GM12878 (cell line): ENCODE data around the gene TAPT1. TPM values are rescaled to one million over a fixed set of nuclear protein-coding genes. Genes with fewer than 3 reads are reported as not detected.

Source experiments
- ASH2L ChIP-seq: fragments of 300-600, 200-600 bp; sonication (generic); IDR thresholded peaks from 2 replicates; pipeline ENCODE4 v1.6.1; 2017; ENCODE audit warnings: low read depth, mild to moderate bottlenecking, borderline replicate concordance
- BHLHE40 ChIP-seq, 2 experiments: fragments of 450-650 bp in 1 of 2; IDR thresholded peaks; 2 replicates each; pipeline ENCODE4 v1.6.1; 2011 to 2017; ENCODE audit warnings: low read depth in 2 of 2, borderline replicate concordance in 1 of 2, improper control_type of control experiment in 1 of 2, low read length in 1 of 2, mild to moderate bottlenecking in 1 of 2
- CREB1 ChIP-seq: IDR thresholded peaks from 2 replicates; pipeline ENCODE4 v1.6.1; 2012; ENCODE audit warnings: low read depth, mild to moderate bottlenecking, inconsistent platforms
- CREM ChIP-seq: IDR thresholded peaks from 2 replicates; pipeline ENCODE4 v1.6.1; 2014; ENCODE audit warnings: antibody characterized with exemption, low read depth
- KDM1A ChIP-seq: fragments of 200-600 bp; sonication (generic); IDR thresholded peaks from 2 replicates; pipeline ENCODE4 v1.6.1; 2016; ENCODE audit warnings: borderline replicate concordance
- NFYB ChIP-seq: IDR thresholded peaks from 2 replicates; pipeline ENCODE4 v1.6.1; 2011; ENCODE audit warnings: low read depth, mild to moderate bottlenecking, low read length, improper control_type of control experiment, moderate library complexity; ENCODE audit not compliant: insufficient read depth
- NR2F1 ChIP-seq: fragments of 450-650 bp; conservative IDR thresholded peaks from 2 replicates; pipeline ENCODE4 v1.6.1; 2017; ENCODE audit warnings: mild to moderate bottlenecking
- POLR2A ChIP-seq: IDR thresholded peaks from 2 replicates; pipeline ENCODE4 v1.6.1; 2011; ENCODE audit warnings: low read depth, mild to moderate bottlenecking, low read length
- POLR2AphosphoS5 ChIP-seq: IDR thresholded peaks from 2 replicates; pipeline ENCODE4 v1.6.1; 2011; ENCODE audit warnings: mild to moderate bottlenecking, low read length, inconsistent platforms
- POU2F2 ChIP-seq: IDR thresholded peaks from 3 replicates; pipeline ENCODE4 v1.6.1; 2011; ENCODE audit warnings: low read depth, mild to moderate bottlenecking, low read length, borderline replicate concordance
- SIX5 ChIP-seq: IDR thresholded peaks from 2 replicates; pipeline ENCODE4 v1.6.1; 2011; ENCODE audit warnings: mild to moderate bottlenecking, low read depth, low read length, moderate library complexity; ENCODE audit not compliant: severe bottlenecking
- SMARCA5 ChIP-seq: fragments of 450-650 bp; IDR thresholded peaks from 2 replicates; pipeline ENCODE4 v1.6.1; 2017; ENCODE audit warnings: mild to moderate bottlenecking
- TAF1 ChIP-seq: IDR thresholded peaks from 2 replicates; pipeline ENCODE4 v1.6.1; 2011; ENCODE audit warnings: mild to moderate bottlenecking, low read depth, low read length, borderline replicate concordance
- TCF12 ChIP-seq: IDR thresholded peaks from 2 replicates; pipeline ENCODE4 v1.6.1; 2011; ENCODE audit warnings: low read depth, mild to moderate bottlenecking, low read length
- YY1 ChIP-seq: IDR thresholded peaks from 2 replicates; pipeline ENCODE4 v1.6.1; 2011; ENCODE audit warnings: low read depth, mild to moderate bottlenecking, low read length
- ZSCAN29 ChIP-seq: fragments of 450-650 bp; IDR thresholded peaks from 2 replicates; pipeline ENCODE4 v1.6.1; 2017; ENCODE audit warnings: mild to moderate bottlenecking, moderate library complexity
- polyA plus RNA-seq, 11 experiments: library from polyadenylated mRNA; depleted of rRNA in 4 of 11; unstranded in 6 of 11; stranded (reverse) in 5 of 11; fragments of >200 nt; fragmentation: Nextera tagmentation in 4 of 11; fragmentation: Illumina TruSeq in 1 of 11; extraction: Ambion mirVana in 4 of 11; extraction: Trizol in 1 of 11; gene quantifications; 1 replicate in 1 of 11; 2 replicates in 10 of 11; pipeline versions ENCODE4 v1.2.1 to v1.2.3, GENCODE V29; 2011 to 2016; ENCODE audit warnings: inconsistent platforms in 2 of 11, missing spikeins in 2 of 11, low read depth in 1 of 11
- total RNA-seq, 4 experiments: library from RNA; depleted of rRNA in 3 of 4; stranded (reverse); fragments of >200 nt in 3 of 4; fragmentation: Illumina TruSeq in 1 of 4; extraction: Trizol in 1 of 4; gene quantifications; 2 replicates each; pipeline versions ENCODE4 v1.2.1 to v1.2.3, GENCODE V29; 2013 to 2021
- TF ChIP-seq, protein P1 (sequence below): fragments of 450-650 bp; formaldehyde crosslinking; IDR thresholded peaks from 2 replicates; pipeline ENCODE4 v1.4.0; 2020; ENCODE audit warnings: mild to moderate bottlenecking, moderate library complexity
- TF ChIP-seq, protein P2 (sequence below), 3 experiments: IDR thresholded peaks in 2 of 3; conservative IDR thresholded peaks in 1 of 3; 2 replicates each; pipeline ENCODE4 v1.5.1; 2011; ENCODE audit warnings: low read depth in 3 of 3, low read length in 3 of 3, mild to moderate bottlenecking in 3 of 3, control low read depth in 2 of 3, moderate library complexity in 2 of 3, inconsistent platforms in 1 of 3, mixed read lengths in 1 of 3; ENCODE audit not compliant: control insufficient read depth in 2 of 3, insufficient read depth in 1 of 3; ENCODE audit errors: extremely low read depth in 1 of 3
- TF ChIP-seq, protein P3 (sequence below): IDR thresholded peaks from 2 replicates; pipeline ENCODE4 v1.6.1; 2012; ENCODE audit warnings: low read depth, low read length, improper control_type of control experiment

TAPT1 gene
- total and polyA plus RNA-seq, 10 of the 15 experiments (the other 5 are each of a cell fraction or from before 2014, with no cell fraction given) = 0.91 to 23.3 (median 9.5) TPM

DNA sequence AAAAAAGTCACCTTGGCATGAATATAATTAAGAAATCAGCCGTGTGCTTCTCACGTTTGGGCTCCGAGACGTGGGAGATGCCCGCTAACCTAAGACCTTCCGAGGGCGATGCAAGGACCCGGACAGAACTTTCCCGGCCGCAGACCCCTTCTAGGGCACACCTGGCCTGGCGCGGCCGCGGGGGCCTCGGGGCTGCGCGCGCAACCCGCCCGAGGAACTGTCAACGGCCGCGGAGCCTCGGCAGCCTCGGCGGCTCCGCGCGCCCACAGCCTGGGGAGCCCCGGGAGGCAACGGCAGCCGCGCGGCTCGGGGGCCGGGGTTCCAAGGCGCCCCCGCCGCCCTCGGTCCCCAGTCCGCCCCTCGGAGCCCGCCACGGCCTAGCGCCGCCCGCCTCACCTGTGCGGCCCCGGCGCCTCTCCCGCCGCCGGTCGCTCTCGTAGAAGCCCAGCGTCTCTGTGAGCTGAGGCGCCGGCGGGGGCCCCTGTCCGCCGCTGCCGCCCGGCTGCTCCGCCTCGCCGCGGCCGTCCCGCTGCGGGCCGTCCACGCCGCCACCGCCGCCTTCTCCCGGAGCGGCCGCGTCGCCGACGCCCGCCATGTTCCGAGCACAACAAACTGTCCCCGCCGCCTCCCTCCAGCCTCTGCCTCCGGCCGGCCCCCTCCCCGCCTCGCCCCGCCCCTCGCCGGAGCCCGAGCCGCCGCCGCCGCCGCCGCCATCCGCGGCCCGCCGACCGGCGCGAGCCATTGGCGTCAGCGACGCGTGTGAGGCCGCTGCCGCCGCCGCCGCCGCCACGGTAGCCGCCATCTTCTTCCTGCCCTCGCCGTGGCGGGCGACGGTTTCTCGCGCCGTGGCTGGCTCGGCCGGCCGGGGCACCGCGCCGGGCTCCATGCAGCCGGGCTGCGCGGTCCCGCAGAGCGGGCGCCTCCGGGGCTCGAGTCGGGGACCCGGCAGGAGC, at the start of gene TAPT1 (continued):
- TF ChIP-seq, protein P1, sequence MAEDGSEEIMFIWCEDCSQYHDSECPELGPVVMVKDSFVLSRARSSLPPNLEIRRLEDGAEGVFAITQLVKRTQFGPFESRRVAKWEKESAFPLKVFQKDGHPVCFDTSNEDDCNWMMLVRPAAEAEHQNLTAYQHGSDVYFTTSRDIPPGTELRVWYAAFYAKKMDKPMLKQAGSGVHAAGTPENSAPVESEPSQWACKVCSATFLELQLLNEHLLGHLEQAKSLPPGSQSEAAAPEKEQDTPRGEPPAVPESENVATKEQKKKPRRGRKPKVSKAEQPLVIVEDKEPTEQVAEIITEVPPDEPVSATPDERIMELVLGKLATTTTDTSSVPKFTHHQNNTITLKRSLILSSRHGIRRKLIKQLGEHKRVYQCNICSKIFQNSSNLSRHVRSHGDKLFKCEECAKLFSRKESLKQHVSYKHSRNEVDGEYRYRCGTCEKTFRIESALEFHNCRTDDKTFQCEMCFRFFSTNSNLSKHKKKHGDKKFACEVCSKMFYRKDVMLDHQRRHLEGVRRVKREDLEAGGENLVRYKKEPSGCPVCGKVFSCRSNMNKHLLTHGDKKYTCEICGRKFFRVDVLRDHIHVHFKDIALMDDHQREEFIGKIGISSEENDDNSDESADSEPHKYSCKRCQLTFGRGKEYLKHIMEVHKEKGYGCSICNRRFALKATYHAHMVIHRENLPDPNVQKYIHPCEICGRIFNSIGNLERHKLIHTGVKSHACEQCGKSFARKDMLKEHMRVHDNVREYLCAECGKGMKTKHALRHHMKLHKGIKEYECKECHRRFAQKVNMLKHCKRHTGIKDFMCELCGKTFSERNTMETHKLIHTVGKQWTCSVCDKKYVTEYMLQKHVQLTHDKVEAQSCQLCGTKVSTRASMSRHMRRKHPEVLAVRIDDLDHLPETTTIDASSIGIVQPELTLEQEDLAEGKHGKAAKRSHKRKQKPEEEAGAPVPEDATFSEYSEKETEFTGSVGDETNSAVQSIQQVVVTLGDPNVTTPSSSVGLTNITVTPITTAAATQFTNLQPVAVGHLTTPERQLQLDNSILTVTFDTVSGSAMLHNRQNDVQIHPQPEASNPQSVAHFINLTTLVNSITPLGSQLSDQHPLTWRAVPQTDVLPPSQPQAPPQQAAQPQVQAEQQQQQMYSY (CRISPR knock-in tag) = no peak
- TF ChIP-seq, protein P2, sequence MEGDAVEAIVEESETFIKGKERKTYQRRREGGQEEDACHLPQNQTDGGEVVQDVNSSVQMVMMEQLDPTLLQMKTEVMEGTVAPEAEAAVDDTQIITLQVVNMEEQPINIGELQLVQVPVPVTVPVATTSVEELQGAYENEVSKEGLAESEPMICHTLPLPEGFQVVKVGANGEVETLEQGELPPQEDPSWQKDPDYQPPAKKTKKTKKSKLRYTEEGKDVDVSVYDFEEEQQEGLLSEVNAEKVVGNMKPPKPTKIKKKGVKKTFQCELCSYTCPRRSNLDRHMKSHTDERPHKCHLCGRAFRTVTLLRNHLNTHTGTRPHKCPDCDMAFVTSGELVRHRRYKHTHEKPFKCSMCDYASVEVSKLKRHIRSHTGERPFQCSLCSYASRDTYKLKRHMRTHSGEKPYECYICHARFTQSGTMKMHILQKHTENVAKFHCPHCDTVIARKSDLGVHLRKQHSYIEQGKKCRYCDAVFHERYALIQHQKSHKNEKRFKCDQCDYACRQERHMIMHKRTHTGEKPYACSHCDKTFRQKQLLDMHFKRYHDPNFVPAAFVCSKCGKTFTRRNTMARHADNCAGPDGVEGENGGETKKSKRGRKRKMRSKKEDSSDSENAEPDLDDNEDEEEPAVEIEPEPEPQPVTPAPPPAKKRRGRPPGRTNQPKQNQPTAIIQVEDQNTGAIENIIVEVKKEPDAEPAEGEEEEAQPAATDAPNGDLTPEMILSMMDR (IDR thresholded peaks at IDR 0.05 in 2 of 3, conservative IDR thresholded peaks at IDR 0.05 in 1 of 3; ENCODE audit: control insufficient read depth in 2 of 3, extremely low read depth in 1 of 3, insufficient read depth in 1 of 3, low read depth in 3 of 3, low read length in 3 of 3) = no peak
- TF ChIP-seq BHLHE40 (IDR thresholded peaks at IDR 0.05; ENCODE audit: borderline replicate concordance in 1 of 2, low read depth in 2 of 2, low read length in 1 of 2) = peak in 1 of 2 experiments; percentile 68; a peak in 2 of 4 replicates
- no peak for TF ChIP-seq NFYB
- TF ChIP-seq POU2F2 = 0 out of 3 replicates have a peak, but pooled peaks have one; percentile 22
- TF ChIP-seq CREM = peak; percentile 91
- peak; percentile 62; the same call in 1 of the 2 replicates for TF ChIP-seq ASH2L
- 0 out of 2 replicates have a peak, but pooled peaks have one; percentile 10 for TF ChIP-seq POLR2AphosphoS5
- peak; percentile 94 for TF ChIP-seq YY1
- peak; percentile 30; the same call in 1 of the 2 replicates for TF ChIP-seq TAF1
- TF ChIP-seq ZSCAN29 = 0 out of 2 replicates have a peak, but pooled peaks have one; percentile 68
- peak; percentile 17 for TF ChIP-seq SIX5
- no peak for TF ChIP-seq KDM1A
- TF ChIP-seq CREB1 = peak; percentile 94
- TF ChIP-seq NR2F1 = peak; percentile 39
- TF ChIP-seq POLR2A = peak; percentile 80
- TF ChIP-seq TCF12 = 0 out of 2 replicates have a peak, but pooled peaks have one; percentile 15
- TF ChIP-seq SMARCA5 = peak; percentile 68; the same call in 1 of the 2 replicates
- TF ChIP-seq, protein P3, sequence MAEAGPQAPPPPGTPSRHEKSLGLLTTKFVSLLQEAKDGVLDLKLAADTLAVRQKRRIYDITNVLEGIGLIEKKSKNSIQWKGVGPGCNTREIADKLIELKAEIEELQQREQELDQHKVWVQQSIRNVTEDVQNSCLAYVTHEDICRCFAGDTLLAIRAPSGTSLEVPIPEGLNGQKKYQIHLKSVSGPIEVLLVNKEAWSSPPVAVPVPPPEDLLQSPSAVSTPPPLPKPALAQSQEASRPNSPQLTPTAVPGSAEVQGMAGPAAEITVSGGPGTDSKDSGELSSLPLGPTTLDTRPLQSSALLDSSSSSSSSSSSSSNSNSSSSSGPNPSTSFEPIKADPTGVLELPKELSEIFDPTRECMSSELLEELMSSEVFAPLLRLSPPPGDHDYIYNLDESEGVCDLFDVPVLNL = no peak
- TF ChIP-seq, all 136 proteins: peak for 25
